Stimulated activated CD8-positive, alpha-beta memory T cell treated with anti-CD3 and anti-CD28 coated beads, Interleukin-4, amount 100 ng/mL, for 4 hours (primary cell): Measurements from ENCODE around the gene MRI1.

Experiments
- DNase-seq, 2 donors: peaks; one replicate each; pipeline ENCODE4 v3.0.0-alpha.2; 2020; ENCODE audit warnings: low read depth in 2 of 2, low spot score in 1 of 2

Gene MRI1

GRCh38 chr19:13823256-13823655 is 58.9 kb downstream of the MRI1 start:
- no peak for DNase-seq
